H1 (cell line): Measurements from ENCODE around the gene TLR4. TPM values are rescaled to one million over a fixed set of nuclear protein-coding genes. Genes with fewer than 3 reads are reported as not detected.

ENCODE experiments used
- CTCF ChIA-PET: fragments of 300-600 bp; sonication (Branson Sonifier 250); formaldehyde crosslinking; loops from one replicate; lab custom pipeline; 2021; ENCODE audit not compliant: partially characterized antibody; lab: Charles Lee
- POLR2A ChIA-PET: fragments of 300-600 bp; sonication (Branson Sonifier 250); formaldehyde crosslinking; loops from one replicate; lab custom pipeline; 2021; ENCODE audit warnings: inconsistent platforms; ENCODE audit not compliant: partially characterized antibody; lab: Charles Lee
- DNase-seq, 2 experiments: peaks; one replicate each; pipeline versions ENCODE4 v3.0.0 to v3.0.0-alpha.2; 2010 to 2022; ENCODE audit warnings: low spot score in 2 of 2, low read depth in 1 of 2, mixed read lengths in 1 of 2
- FAIRE-seq: peaks from 2 replicates; lab custom pipeline; 2011; peaks lifted over from hg19 to GRCh38; lab: Jason Lieb, UNC
- H2AFZ ChIP-seq: 2 replicates; pipeline ENCODE4 v1.8.1; 2012; ENCODE audit warnings: low read length, inconsistent platforms
- H2AK5ac ChIP-seq: 2 replicates; pipeline ENCODE4 v1.6.1; 2013; ENCODE audit warnings: low read depth, low read length
- H2BK120ac ChIP-seq: replicated peaks from 2 replicates; pipeline ENCODE3; 2013; ENCODE audit warnings: low read depth, low read length, inconsistent platforms
- H2BK12ac ChIP-seq: 2 replicates; pipeline ENCODE4 v1.6.1; 2013; ENCODE audit warnings: low read depth, low read length
- H2BK15ac ChIP-seq: 2 replicates; pipeline ENCODE4 v1.6.1; 2013; ENCODE audit warnings: low read length
- H2BK20ac ChIP-seq: 2 replicates; pipeline ENCODE4 v1.6.1; 2013; ENCODE audit warnings: low read length
- H2BK5ac ChIP-seq: 2 replicates; pipeline ENCODE4 v1.6.1; 2013; ENCODE audit warnings: low read depth, low read length
- H3K14ac ChIP-seq: 2 replicates; pipeline ENCODE4 v1.6.1; 2013; ENCODE audit warnings: inconsistent platforms; ENCODE audit not compliant: insufficient read length
- H3K18ac ChIP-seq: 2 replicates; pipeline ENCODE4 v1.6.1; 2013; ENCODE audit warnings: low read length; ENCODE audit errors: extremely low read depth
- H3K23ac ChIP-seq: 2 replicates; pipeline ENCODE4 v1.6.1; 2013; ENCODE audit warnings: inconsistent platforms; ENCODE audit not compliant: insufficient read length
- H3K23me2 ChIP-seq: 2 replicates; pipeline ENCODE4 v1.6.1; 2013; ENCODE audit warnings: low read depth, low read length
- H3K27ac ChIP-seq: 2 replicates; pipeline ENCODE4 v1.6.1; 2011; ENCODE audit warnings: low read depth, low read length, inconsistent platforms
- H3K27me3 ChIP-seq, 4 experiments: replicated peaks in 1 of 4; 1 replicate in 1 of 4; 2 replicates in 3 of 4; pipeline versions ENCODE4 v1.6.1 to v1.8.1; 2011 to 2013; ENCODE audit warnings: low read length in 3 of 4, mild to moderate bottlenecking in 3 of 4, inconsistent platforms in 2 of 4, mixed read lengths in 2 of 4, moderate library complexity in 1 of 4; ENCODE audit not compliant: control insufficient read depth in 3 of 4, insufficient read depth in 3 of 4; ENCODE audit errors: extremely low read depth in 1 of 4
- H3K36me3 ChIP-seq, 4 experiments: 2 replicates each; pipeline versions ENCODE4 v1.6.1 to v1.8.1; 2011 to 2013; ENCODE audit warnings: mild to moderate bottlenecking in 4 of 4, low read length in 3 of 4, moderate library complexity in 2 of 4, control low read depth in 1 of 4, inconsistent platforms in 1 of 4; ENCODE audit not compliant: insufficient read depth in 4 of 4, control insufficient read depth in 2 of 4
- H3K4ac ChIP-seq: replicated peaks from 2 replicates; pipeline ENCODE3; 2013; ENCODE audit warnings: low read length, low read depth, mixed read lengths, inconsistent platforms; ENCODE audit not compliant: insufficient read length
- H3K4me1 ChIP-seq, 4 experiments: replicated peaks in 1 of 4; 1 replicate in 1 of 4; 2 replicates in 3 of 4; pipeline versions ENCODE4 v1.6.1 to v1.8.1; 2011 to 2013; ENCODE audit warnings: low read length in 3 of 4, inconsistent platforms in 2 of 4, mixed read lengths in 1 of 4; ENCODE audit not compliant: insufficient read depth in 4 of 4, control insufficient read depth in 3 of 4
- H3K4me2 ChIP-seq, 2 experiments: 2 replicates each; pipeline versions ENCODE4 v1.6.1 to v1.8.1; 2011 to 2013; ENCODE audit warnings: low read depth in 2 of 2, low read length in 2 of 2, control low read depth in 1 of 2, inconsistent platforms in 1 of 2, mild to moderate bottlenecking in 1 of 2; ENCODE audit not compliant: insufficient read depth in 1 of 2
- H3K4me3 ChIP-seq, 4 experiments: fragments of 200-600, 300-600 bp in 1 of 4; sonication (generic), shearing (Covaris generic), sonication (Bioruptor Twin) in 1 of 4; 2 replicates each; pipeline versions ENCODE4 v1.5.1 to v1.8.1; 2011 to 2016; ENCODE audit warnings: low read length in 4 of 4, low read depth in 3 of 4, control low read depth in 2 of 4, inconsistent platforms in 2 of 4, mild to moderate bottlenecking in 2 of 4, mixed read lengths in 1 of 4, moderate library complexity in 1 of 4; ENCODE audit not compliant: insufficient read depth in 2 of 4; ENCODE audit errors: extremely low read depth in 1 of 4
- H3K56ac ChIP-seq: replicated peaks from 2 replicates; pipeline ENCODE3; 2013; ENCODE audit warnings: low read depth, mild to moderate bottlenecking, mixed read lengths, low read length, inconsistent platforms; ENCODE audit not compliant: insufficient read length
- H3K79me1 ChIP-seq: 2 replicates; pipeline ENCODE4 v1.6.1; 2013; ENCODE audit warnings: low read depth, low read length, control low read depth
- H3K79me2 ChIP-seq, 2 experiments: 2 replicates each; pipeline versions ENCODE4 v1.6.1 to v1.8.1; 2012 to 2013; ENCODE audit warnings: low read length in 2 of 2, mild to moderate bottlenecking in 2 of 2, inconsistent platforms in 1 of 2; ENCODE audit not compliant: insufficient read depth in 2 of 2, control insufficient read depth in 1 of 2
- H3K9ac ChIP-seq, 4 experiments: replicated peaks in 1 of 4; 1 replicate in 1 of 4; 2 replicates in 3 of 4; pipeline versions ENCODE4 v1.6.1 to v1.8.1; 2011 to 2013; ENCODE audit warnings: low read depth in 3 of 4, low read length in 3 of 4, control low read depth in 2 of 4, mild to moderate bottlenecking in 2 of 4, moderate library complexity in 2 of 4, inconsistent platforms in 1 of 4; ENCODE audit errors: extremely low read depth in 1 of 4
- H3K9me3 ChIP-seq, 2 experiments: 2 replicates each; pipeline versions ENCODE4 v1.6.1 to v1.8.1; 2012 to 2013; ENCODE audit warnings: mild to moderate bottlenecking in 2 of 2, moderate library complexity in 2 of 2, control low read depth in 1 of 2, inconsistent platforms in 1 of 2, low read depth in 1 of 2, low read length in 1 of 2, mixed read lengths in 1 of 2; ENCODE audit not compliant: insufficient read depth in 2 of 2
- H4K20me1 ChIP-seq, 2 experiments: replicated peaks in 1 of 2; 2 replicates each; pipeline versions ENCODE3 to v1.8.1; 2011 to 2013; ENCODE audit warnings: inconsistent platforms in 2 of 2, low read length in 2 of 2, mild to moderate bottlenecking in 1 of 2; ENCODE audit not compliant: insufficient read depth in 2 of 2, control insufficient read depth in 1 of 2
- H4K5ac ChIP-seq: 2 replicates; pipeline ENCODE4 v1.6.1; 2013; ENCODE audit warnings: low read length, low read depth, mixed read lengths, inconsistent platforms; ENCODE audit not compliant: insufficient read length
- H4K8ac ChIP-seq: 2 replicates; pipeline ENCODE4 v1.8.0; 2013; ENCODE audit warnings: mild to moderate bottlenecking, moderate library complexity, low read length, inconsistent platforms; ENCODE audit not compliant: insufficient read depth; ENCODE audit errors: extremely low read depth
- H4K91ac ChIP-seq: replicated peaks from 2 replicates; pipeline ENCODE3; 2013; ENCODE audit warnings: low read length, mixed read lengths, inconsistent platforms; ENCODE audit not compliant: insufficient read length
- EP300 ChIP-seq, 2 experiments: IDR thresholded peaks; 1 replicate in 1 of 2; 2 replicates in 1 of 2; pipeline ENCODE4 v1.6.1; 2011 to 2012; ENCODE audit warnings: low read depth in 2 of 2, low read length in 2 of 2, mild to moderate bottlenecking in 2 of 2, borderline replicate concordance in 1 of 2, inconsistent platforms in 1 of 2, moderate library complexity in 1 of 2
- JUN ChIP-seq: IDR thresholded peaks from 2 replicates; pipeline ENCODE4 v1.6.1; 2011; ENCODE audit warnings: low read depth, mild to moderate bottlenecking, improper control_type of control experiment, low read length
- PHF8 ChIP-seq: fragments of 200-600 bp; sonication (generic); conservative IDR thresholded peaks from 2 replicates; pipeline ENCODE4 v1.7.1; 2012; ENCODE audit warnings: low read depth, mild to moderate bottlenecking, inconsistent platforms, low read length, moderate library complexity
- POLR2AphosphoS5 ChIP-seq: IDR thresholded peaks from 2 replicates; pipeline ENCODE4 v1.6.1; 2011; ENCODE audit warnings: low read depth, low read length
- TAF1 ChIP-seq: IDR thresholded peaks from 2 replicates; pipeline ENCODE4 v1.6.1; 2011; ENCODE audit warnings: mild to moderate bottlenecking, low read depth, low read length
- WGBS, 2 experiments: shearing (Covaris generic) in 1 of 2; methylation state at CpG; one replicate each; pipeline versions ENCODE4 v1.1.6 to v1.1.7; 2013 to 2015; ENCODE audit warnings: low lambda C conversion rate in 2 of 2, mixed read lengths in 2 of 2, inconsistent platforms in 1 of 2, low coverage in 1 of 2, missing lambda C conversion rate in 1 of 2; ENCODE audit not compliant: insufficient replicate concordance in 2 of 2, insufficient coverage in 1 of 2, insufficient read length in 1 of 2; ENCODE audit errors: extremely low coverage in 1 of 2, missing lambda C conversion rate in 1 of 2; 5-methylcytosine and 5-hydroxymethylcytosine counted together
- polyA plus RNA-seq, 7 experiments: library from polyadenylated mRNA; depleted of rRNA in 3 of 7; stranded (reverse) in 5 of 7; unstranded in 2 of 7; fragments of >200 nt in 5 of 7; fragments of 200-250 nt in 2 of 7; gene quantifications; 1 replicate in 5 of 7; 2 replicates in 1 of 7; 4 replicates in 1 of 7; pipeline versions ENCODE4 v1.2.1 to v1.2.3, GENCODE V29; 2011 to 2013; ENCODE audit warnings: missing spikeins in 2 of 7, mixed read lengths in 2 of 7
- total RNA-seq: library from RNA; stranded (reverse); fragmentation: NEBNext Ultra II Directional; extraction: Animal tissue kit (Norgen Biotek cat#: 25700); gene quantifications from 2 replicates; pipeline ENCODE4 v1.2.1, GENCODE V29; 2021

The TLR4 gene
- total and polyA plus RNA-seq, 2 of the 8 experiments (the other 6 are each of a cell fraction or from before 2014, with no cell fraction given) = 0.02 to 0.17 TPM

- Histone ChIP-seq H3K9ac (no peak overlapping the region), H3K36me3 (no peaks in the 10 kb centered on the region), H3K9me3 (no peaks in the 10 kb centered on the region), H3K14ac (no peak overlapping the region), H3K27me3 (no peaks in the 10 kb centered on the region), H4K5ac (no peak overlapping the region), H4K8ac (no peak overlapping the region), H3K79me2 (no peaks in the 10 kb centered on the region), H3K4me3 (no peak overlapping the region), H3K23ac (no peak overlapping the region), H2BK12ac (no peak overlapping the region), H2BK20ac (no peak overlapping the region), H2AFZ (no peak overlapping the region), H3K23me2 (no peaks in the 10 kb centered on the region), H3K4me2 (no peak overlapping the region), H3K4ac (no peak overlapping the region), H3K18ac (no peak overlapping the region), H3K27ac (no peak overlapping the region), H2BK120ac (no peak overlapping the region), H2AK5ac (no peak overlapping the region), H3K4me1 (no peaks in the 10 kb centered on the region), H4K91ac (no peak overlapping the region), H2BK15ac (no peak overlapping the region), H3K56ac (no peak overlapping the region), H4K20me1 (no peaks in the 10 kb centered on the region), H2BK5ac (no peak overlapping the region), H3K79me1 (no peaks in the 10 kb centered on the region)
- FAIRE-seq (no peak), DNase-seq (no peak)
- WGBS, 2 experiments = 90 to 100% methylated on average over 2 to 5 of the region's 5 CpGs
- CTCF ChIA-PET = interaction anchor here (1.5 kb wide), 1 partner anchor 10 kb away, joined by 3 read pairs; no protein-coding TSS in a partner anchor
- POLR2A ChIA-PET = no interaction called here
- TF ChIP-seq PHF8 (no peak), TAF1 (no peak), POLR2AphosphoS5 (no peak), EP300 (IDR thresholded peaks at IDR 0.05; ENCODE audit: borderline replicate concordance in 1 of 2, low read depth in 2 of 2, low read length in 2 of 2) (no peak), JUN (no peak)
Measured at GRCh38 chr9:117720555-117720954, 16.4 kb downstream of the TLR4 start.
